H1 (cell line): ENCODE data around the gene LRRC8D. TPM values are rescaled to one million over a fixed set of nuclear protein-coding genes. Genes with fewer than 3 reads are reported as not detected.

Experiments
- CTCF ChIA-PET: fragments of 300-600 bp; sonication (Branson Sonifier 250); formaldehyde crosslinking; loops from one replicate; lab custom pipeline; 2021; ENCODE audit not compliant: partially characterized antibody; lab: Charles Lee
- POLR2A ChIA-PET: fragments of 300-600 bp; sonication (Branson Sonifier 250); formaldehyde crosslinking; loops from one replicate; lab custom pipeline; 2021; ENCODE audit warnings: inconsistent platforms; ENCODE audit not compliant: partially characterized antibody; lab: Charles Lee
- DNase-seq, 2 experiments: peaks; one replicate each; pipeline versions ENCODE4 v3.0.0 to v3.0.0-alpha.2; 2010 to 2022; ENCODE audit warnings: low spot score in 2 of 2, low read depth in 1 of 2, mixed read lengths in 1 of 2
- FAIRE-seq: peaks from 2 replicates; lab custom pipeline; 2011; peaks lifted over from hg19 to GRCh38; lab: Jason Lieb, UNC
- H2AFZ ChIP-seq: 2 replicates; pipeline ENCODE4 v1.8.1; 2012; ENCODE audit warnings: low read length, inconsistent platforms
- H2AK5ac ChIP-seq: 2 replicates; pipeline ENCODE4 v1.6.1; 2013; ENCODE audit warnings: low read depth, low read length
- H2BK120ac ChIP-seq: replicated peaks from 2 replicates; pipeline ENCODE3; 2013; ENCODE audit warnings: low read depth, low read length, inconsistent platforms
- H2BK12ac ChIP-seq: 2 replicates; pipeline ENCODE4 v1.6.1; 2013; ENCODE audit warnings: low read depth, low read length
- H2BK15ac ChIP-seq: 2 replicates; pipeline ENCODE4 v1.6.1; 2013; ENCODE audit warnings: low read length
- H2BK20ac ChIP-seq: 2 replicates; pipeline ENCODE4 v1.6.1; 2013; ENCODE audit warnings: low read length
- H2BK5ac ChIP-seq: 2 replicates; pipeline ENCODE4 v1.6.1; 2013; ENCODE audit warnings: low read depth, low read length
- H3K14ac ChIP-seq: 2 replicates; pipeline ENCODE4 v1.6.1; 2013; ENCODE audit warnings: inconsistent platforms; ENCODE audit not compliant: insufficient read length
- H3K18ac ChIP-seq: 2 replicates; pipeline ENCODE4 v1.6.1; 2013; ENCODE audit warnings: low read length; ENCODE audit errors: extremely low read depth
- H3K23ac ChIP-seq: 2 replicates; pipeline ENCODE4 v1.6.1; 2013; ENCODE audit warnings: inconsistent platforms; ENCODE audit not compliant: insufficient read length
- H3K23me2 ChIP-seq: 2 replicates; pipeline ENCODE4 v1.6.1; 2013; ENCODE audit warnings: low read depth, low read length
- H3K27ac ChIP-seq: 2 replicates; pipeline ENCODE4 v1.6.1; 2011; ENCODE audit warnings: low read depth, low read length, inconsistent platforms
- H3K27me3 ChIP-seq, 4 experiments: replicated peaks in 1 of 4; 1 replicate in 1 of 4; 2 replicates in 3 of 4; pipeline versions ENCODE4 v1.6.1 to v1.8.1; 2011 to 2013; ENCODE audit warnings: low read length in 3 of 4, mild to moderate bottlenecking in 3 of 4, inconsistent platforms in 2 of 4, mixed read lengths in 2 of 4, moderate library complexity in 1 of 4; ENCODE audit not compliant: control insufficient read depth in 3 of 4, insufficient read depth in 3 of 4; ENCODE audit errors: extremely low read depth in 1 of 4
- H3K36me3 ChIP-seq, 4 experiments: 2 replicates each; pipeline versions ENCODE4 v1.6.1 to v1.8.1; 2011 to 2013; ENCODE audit warnings: mild to moderate bottlenecking in 4 of 4, low read length in 3 of 4, moderate library complexity in 2 of 4, control low read depth in 1 of 4, inconsistent platforms in 1 of 4; ENCODE audit not compliant: insufficient read depth in 4 of 4, control insufficient read depth in 2 of 4
- H3K4ac ChIP-seq: replicated peaks from 2 replicates; pipeline ENCODE3; 2013; ENCODE audit warnings: low read length, low read depth, mixed read lengths, inconsistent platforms; ENCODE audit not compliant: insufficient read length
- H3K4me1 ChIP-seq, 4 experiments: replicated peaks in 1 of 4; 1 replicate in 1 of 4; 2 replicates in 3 of 4; pipeline versions ENCODE4 v1.6.1 to v1.8.1; 2011 to 2013; ENCODE audit warnings: low read length in 3 of 4, inconsistent platforms in 2 of 4, mixed read lengths in 1 of 4; ENCODE audit not compliant: insufficient read depth in 4 of 4, control insufficient read depth in 3 of 4
- H3K4me2 ChIP-seq, 2 experiments: 2 replicates each; pipeline versions ENCODE4 v1.6.1 to v1.8.1; 2011 to 2013; ENCODE audit warnings: low read depth in 2 of 2, low read length in 2 of 2, control low read depth in 1 of 2, inconsistent platforms in 1 of 2, mild to moderate bottlenecking in 1 of 2; ENCODE audit not compliant: insufficient read depth in 1 of 2
- H3K4me3 ChIP-seq, 4 experiments: fragments of 200-600, 300-600 bp in 1 of 4; sonication (generic), shearing (Covaris generic), sonication (Bioruptor Twin) in 1 of 4; 2 replicates each; pipeline versions ENCODE4 v1.5.1 to v1.8.1; 2011 to 2016; ENCODE audit warnings: low read length in 4 of 4, low read depth in 3 of 4, control low read depth in 2 of 4, inconsistent platforms in 2 of 4, mild to moderate bottlenecking in 2 of 4, mixed read lengths in 1 of 4, moderate library complexity in 1 of 4; ENCODE audit not compliant: insufficient read depth in 2 of 4; ENCODE audit errors: extremely low read depth in 1 of 4
- H3K56ac ChIP-seq: replicated peaks from 2 replicates; pipeline ENCODE3; 2013; ENCODE audit warnings: low read depth, mild to moderate bottlenecking, mixed read lengths, low read length, inconsistent platforms; ENCODE audit not compliant: insufficient read length
- H3K79me1 ChIP-seq: 2 replicates; pipeline ENCODE4 v1.6.1; 2013; ENCODE audit warnings: low read depth, low read length, control low read depth
- H3K79me2 ChIP-seq, 2 experiments: 2 replicates each; pipeline versions ENCODE4 v1.6.1 to v1.8.1; 2012 to 2013; ENCODE audit warnings: low read length in 2 of 2, mild to moderate bottlenecking in 2 of 2, inconsistent platforms in 1 of 2; ENCODE audit not compliant: insufficient read depth in 2 of 2, control insufficient read depth in 1 of 2
- H3K9ac ChIP-seq, 4 experiments: replicated peaks in 1 of 4; 1 replicate in 1 of 4; 2 replicates in 3 of 4; pipeline versions ENCODE4 v1.6.1 to v1.8.1; 2011 to 2013; ENCODE audit warnings: low read depth in 3 of 4, low read length in 3 of 4, control low read depth in 2 of 4, mild to moderate bottlenecking in 2 of 4, moderate library complexity in 2 of 4, inconsistent platforms in 1 of 4; ENCODE audit errors: extremely low read depth in 1 of 4
- H3K9me3 ChIP-seq, 2 experiments: 2 replicates each; pipeline versions ENCODE4 v1.6.1 to v1.8.1; 2012 to 2013; ENCODE audit warnings: mild to moderate bottlenecking in 2 of 2, moderate library complexity in 2 of 2, control low read depth in 1 of 2, inconsistent platforms in 1 of 2, low read depth in 1 of 2, low read length in 1 of 2, mixed read lengths in 1 of 2; ENCODE audit not compliant: insufficient read depth in 2 of 2
- H4K20me1 ChIP-seq, 2 experiments: replicated peaks in 1 of 2; 2 replicates each; pipeline versions ENCODE3 to v1.8.1; 2011 to 2013; ENCODE audit warnings: inconsistent platforms in 2 of 2, low read length in 2 of 2, mild to moderate bottlenecking in 1 of 2; ENCODE audit not compliant: insufficient read depth in 2 of 2, control insufficient read depth in 1 of 2
- H4K5ac ChIP-seq: 2 replicates; pipeline ENCODE4 v1.6.1; 2013; ENCODE audit warnings: low read length, low read depth, mixed read lengths, inconsistent platforms; ENCODE audit not compliant: insufficient read length
- H4K8ac ChIP-seq: 2 replicates; pipeline ENCODE4 v1.8.0; 2013; ENCODE audit warnings: mild to moderate bottlenecking, moderate library complexity, low read length, inconsistent platforms; ENCODE audit not compliant: insufficient read depth; ENCODE audit errors: extremely low read depth
- H4K91ac ChIP-seq: replicated peaks from 2 replicates; pipeline ENCODE3; 2013; ENCODE audit warnings: low read length, mixed read lengths, inconsistent platforms; ENCODE audit not compliant: insufficient read length
- KDM1A ChIP-seq: fragments of 200-600, 300-600 bp; sonication (generic); IDR thresholded peaks from 2 replicates; pipeline ENCODE4 v1.7.1; 2016; ENCODE audit warnings: mild to moderate bottlenecking, low read length, borderline replicate concordance
- KDM5A ChIP-seq: fragments of 200-600 bp; IDR thresholded peaks from 2 replicates; pipeline ENCODE4 v1.7.1; 2012; ENCODE audit warnings: mild to moderate bottlenecking, low read length, inconsistent platforms, mixed read lengths
- POLR2A ChIP-seq, 2 experiments: IDR thresholded peaks; 1 replicate in 1 of 2; 2 replicates in 1 of 2; pipeline ENCODE4 v1.6.1; 2011; ENCODE audit warnings: low read depth in 2 of 2, low read length in 2 of 2, mild to moderate bottlenecking in 2 of 2; ENCODE audit errors: control extremely low read depth in 1 of 2
- RAD21 ChIP-seq, 2 experiments: IDR thresholded peaks in 1 of 2; conservative IDR thresholded peaks in 1 of 2; 2 replicates each; pipeline ENCODE4 v1.6.1; 2011; ENCODE audit warnings: low read depth in 2 of 2, low read length in 2 of 2, improper control_type of control experiment in 1 of 2, inconsistent platforms in 1 of 2, mild to moderate bottlenecking in 1 of 2, moderate library complexity in 1 of 2
- SP1 ChIP-seq: IDR thresholded peaks from 2 replicates; pipeline ENCODE4 v1.6.1; 2011; ENCODE audit warnings: low read depth, low read length
- TEAD4 ChIP-seq: IDR thresholded peaks from 2 replicates; pipeline ENCODE4 v1.6.1; 2012; ENCODE audit warnings: low read depth, low read length, inconsistent platforms, mixed read lengths
- WGBS, 2 experiments: shearing (Covaris generic) in 1 of 2; methylation state at CpG; one replicate each; pipeline versions ENCODE4 v1.1.6 to v1.1.7; 2013 to 2015; ENCODE audit warnings: low lambda C conversion rate in 2 of 2, mixed read lengths in 2 of 2, inconsistent platforms in 1 of 2, low coverage in 1 of 2, missing lambda C conversion rate in 1 of 2; ENCODE audit not compliant: insufficient replicate concordance in 2 of 2, insufficient coverage in 1 of 2, insufficient read length in 1 of 2; ENCODE audit errors: extremely low coverage in 1 of 2, missing lambda C conversion rate in 1 of 2; 5-methylcytosine and 5-hydroxymethylcytosine counted together
- polyA plus RNA-seq, 7 experiments: library from polyadenylated mRNA; depleted of rRNA in 3 of 7; stranded (reverse) in 5 of 7; unstranded in 2 of 7; fragments of >200 nt in 5 of 7; fragments of 200-250 nt in 2 of 7; gene quantifications; 1 replicate in 5 of 7; 2 replicates in 1 of 7; 4 replicates in 1 of 7; pipeline versions ENCODE4 v1.2.1 to v1.2.3, GENCODE V29; 2011 to 2013; ENCODE audit warnings: missing spikeins in 2 of 7, mixed read lengths in 2 of 7
- total RNA-seq: library from RNA; stranded (reverse); fragmentation: NEBNext Ultra II Directional; extraction: Animal tissue kit (Norgen Biotek cat#: 25700); gene quantifications from 2 replicates; pipeline ENCODE4 v1.2.1, GENCODE V29; 2021
- TF ChIP-seq, protein P1 (sequence below): IDR thresholded peaks from 2 replicates; pipeline ENCODE4 v1.6.1; 2012; ENCODE audit warnings: inconsistent platforms

LRRC8D gene
- total and polyA plus RNA-seq, 2 of the 8 experiments (the other 6 are each of a cell fraction or from before 2014, with no cell fraction given): 42.0 to 58.5 TPM

DNA sequence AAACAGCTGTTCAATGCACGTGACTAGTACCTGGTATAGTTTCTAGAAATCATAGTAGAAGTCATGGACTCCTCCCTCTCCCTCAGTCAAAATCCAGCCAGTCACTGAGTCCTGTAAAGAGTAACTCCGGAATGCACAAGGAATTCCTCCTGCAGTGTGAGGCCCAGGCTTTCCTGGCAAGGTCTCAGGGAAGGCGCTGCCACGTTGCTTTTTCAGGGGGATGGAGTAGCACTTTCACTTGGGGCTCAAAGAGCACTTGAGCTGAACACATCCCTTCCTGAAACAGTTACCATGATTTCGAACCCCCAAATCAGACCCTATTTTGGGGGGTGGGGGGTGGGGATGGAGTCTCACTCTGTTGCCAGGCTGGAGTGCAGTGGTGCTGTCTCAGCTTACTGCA is 26.4 kb upstream of the LRRC8D start:
- Histone ChIP-seq H3K27me3 (no peaks in the 10 kb centered on the region), H3K4me2 (no peak overlapping the region), H2BK20ac (no peak overlapping the region), H3K4me1 (no peaks in the 10 kb centered on the region), H3K14ac (no peak overlapping the region), H2BK5ac (no peak overlapping the region), H3K9me3 (peaks cover 0 to 2% of the 10 kb centered on the region in 2 experiments; a peak in 1 of 4 replicates), H2BK120ac (no peak overlapping the region), H3K79me2 (no peaks in the 10 kb centered on the region), H2AK5ac (no peak overlapping the region), H3K56ac (no peak overlapping the region), H3K9ac (peak overlapping the region in 1 of 4 experiments; percentile 14; a peak in 1 of 7 replicates), H3K27ac (no peak overlapping the region), H4K20me1 (no peaks in the 10 kb centered on the region), H3K4ac (no peak overlapping the region), H4K91ac (no peak overlapping the region), H3K23me2 (no peaks in the 10 kb centered on the region), H3K18ac (no peak overlapping the region), H2AFZ (0 out of 2 replicates have a peak overlapping the region, but pooled peaks have one; percentile 87), H3K79me1 (no peaks in the 10 kb centered on the region), H3K4me3 (no peak overlapping the region), H3K36me3 (no peaks in the 10 kb centered on the region), H4K5ac (no peak overlapping the region), H4K8ac (no peak overlapping the region), H3K23ac (no peak overlapping the region), H2BK15ac (no peak overlapping the region), H2BK12ac (no peak overlapping the region)
- peak; percentile 39 for FAIRE-seq
- ChIA-PET POLR2A (interaction anchor here (1.2 to 2.6 kb wide), 2 partner anchors 8 to 27 kb away, joined by 3 to 11 read pairs; partner anchors contain the start of gene LRRC8D), CTCF (interaction anchor here (1.1 to 2.0 kb wide), 3 partner anchors 9 to 195 kb away, joined by 3 to 8 read pairs (median 5); no protein-coding TSS in a partner anchor)
- no peak for DNase-seq
- WGBS, 2 experiments: 53% methylated on average over 5 of the region's 5 CpGs; no CpG with 5 or more reads in 1 of the 2 experiments
- peak; percentile 74; the same call in 1 of the 2 replicates for TF ChIP-seq KDM1A
- peak; percentile 96 for TF ChIP-seq TEAD4
- TF ChIP-seq SP1: 0 out of 2 replicates have a peak, but pooled peaks have one; percentile 41
- TF ChIP-seq, protein P1, sequence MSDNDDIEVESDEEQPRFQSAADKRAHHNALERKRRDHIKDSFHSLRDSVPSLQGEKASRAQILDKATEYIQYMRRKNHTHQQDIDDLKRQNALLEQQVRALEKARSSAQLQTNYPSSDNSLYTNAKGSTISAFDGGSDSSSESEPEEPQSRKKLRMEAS: peak; percentile 61
- TF ChIP-seq KDM5A: no peak
- no peak for TF ChIP-seq POLR2A (IDR thresholded peaks at IDR 0.05; ENCODE audit: control extremely low read depth in 1 of 2, low read depth in 2 of 2, low read length in 2 of 2)
- TF ChIP-seq RAD21 (IDR thresholded peaks at IDR 0.05 in 1 of 2, conservative IDR thresholded peaks at IDR 0.05 in 1 of 2; ENCODE audit: low read depth in 2 of 2, low read length in 2 of 2): no peak
